Urothelium cell line (cell line): Measurements from ENCODE around the gene CNPY3.
"Not testable (repeated sequence)": the region's sequence is repeated elsewhere in the genome, so short reads cannot be mapped to it uniquely, and the experiment has no call there.

Experiments
- DNase-seq: peaks from one replicate; pipeline ENCODE4 v3.0.0; 2011; ENCODE audit warnings: low spot score, mixed read lengths
- FAIRE-seq: peaks from 2 replicates; lab custom pipeline; 2011; peaks lifted over from hg19 to GRCh38; lab: Jason Lieb, UNC

CNPY3 gene

DNA sequence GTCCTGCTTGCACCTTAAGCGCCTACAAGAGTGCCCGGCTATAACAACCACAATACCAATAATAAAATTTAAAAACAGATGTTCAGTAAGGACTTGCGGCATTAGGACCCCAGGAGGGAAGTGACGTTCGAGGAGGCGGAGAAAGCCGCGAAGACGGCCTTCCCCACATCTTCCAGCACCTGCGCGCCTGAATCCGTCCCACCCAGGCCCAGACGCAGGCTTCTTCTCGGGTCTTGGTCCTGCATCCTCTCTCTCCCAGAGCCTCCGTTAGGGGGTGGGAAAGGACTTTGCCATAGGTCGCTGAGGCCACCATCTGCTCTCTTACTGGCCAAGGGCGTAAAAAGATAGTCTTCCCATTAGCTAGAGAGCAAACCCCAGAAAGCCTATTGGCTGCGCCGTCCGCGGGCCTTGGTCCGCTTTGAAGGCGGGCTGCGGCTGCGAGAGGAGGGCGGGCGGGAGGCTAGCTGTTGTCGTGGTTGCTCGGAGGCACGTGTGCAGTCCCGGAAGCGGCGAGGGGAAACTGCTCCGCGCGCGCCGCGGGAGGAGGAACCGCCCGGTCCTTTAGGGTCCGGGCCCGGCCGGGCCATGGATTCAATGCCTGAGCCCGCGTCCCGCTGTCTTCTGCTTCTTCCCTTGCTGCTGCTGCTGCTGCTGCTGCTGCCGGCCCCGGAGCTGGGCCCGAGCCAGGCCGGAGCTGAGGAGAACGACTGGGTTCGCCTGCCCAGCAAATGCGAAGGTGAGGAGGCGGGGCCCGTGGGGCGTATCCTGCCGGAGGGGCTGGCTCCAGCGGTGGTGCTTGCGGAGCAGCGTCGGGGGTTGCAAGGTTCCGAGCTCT, at the start of gene CNPY3:
Gene CNPY3 (plus strand): TSS at position 495 of the 835 bp plus-strand sequence. CDS start 91 bp downstream, at position 586.
- peak; percentile 96 for DNase-seq
- no peak for FAIRE-seq

- DNase-seq, FAIRE-seq: not testable (repeated sequence)
These were observed 49.0 kb upstream of the CNPY3 start for GRCh38 chr6:42880240-42880817.

GRCh38 chr6:42880871-42881270, 48.4 kb upstream of the CNPY3 start:
- not testable (repeated sequence) for FAIRE-seq, DNase-seq

- DNase-seq, result no peak
- no peak for FAIRE-seq
These were observed 43.6 kb upstream of the CNPY3 start for GRCh38 chr6:42885702-42886101.

GRCh38 chr6:42888201-42888600, 41.1 kb upstream of the CNPY3 start:
- FAIRE-seq, DNase-seq: not testable (repeated sequence)

DNA sequence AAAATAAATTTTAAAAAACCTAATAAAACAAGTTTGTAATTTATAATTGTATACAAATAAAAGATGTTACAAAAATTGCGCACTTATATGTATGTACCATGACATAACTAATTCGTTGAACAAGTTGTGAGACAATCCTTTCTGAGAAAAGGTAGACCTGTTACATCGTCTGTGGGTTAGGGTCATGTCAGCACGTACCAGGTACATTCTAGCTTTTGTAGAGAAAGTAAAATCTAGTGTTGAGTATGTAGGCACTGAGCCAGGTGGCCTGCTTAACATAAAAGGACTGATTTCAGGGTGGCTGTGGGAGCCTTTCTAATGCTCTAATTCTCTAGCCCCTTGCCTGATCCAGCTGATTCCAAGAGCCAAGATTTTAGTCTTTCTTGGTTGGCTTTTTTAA, 39.5 kb upstream of the CNPY3 start:
- no peak for DNase-seq
- FAIRE-seq, result no peak

GRCh38 chr6:42890311-42891198, 38.7 kb upstream of the CNPY3 start:
- peak; percentile 95 for DNase-seq
- FAIRE-seq, result no peak

DNA sequence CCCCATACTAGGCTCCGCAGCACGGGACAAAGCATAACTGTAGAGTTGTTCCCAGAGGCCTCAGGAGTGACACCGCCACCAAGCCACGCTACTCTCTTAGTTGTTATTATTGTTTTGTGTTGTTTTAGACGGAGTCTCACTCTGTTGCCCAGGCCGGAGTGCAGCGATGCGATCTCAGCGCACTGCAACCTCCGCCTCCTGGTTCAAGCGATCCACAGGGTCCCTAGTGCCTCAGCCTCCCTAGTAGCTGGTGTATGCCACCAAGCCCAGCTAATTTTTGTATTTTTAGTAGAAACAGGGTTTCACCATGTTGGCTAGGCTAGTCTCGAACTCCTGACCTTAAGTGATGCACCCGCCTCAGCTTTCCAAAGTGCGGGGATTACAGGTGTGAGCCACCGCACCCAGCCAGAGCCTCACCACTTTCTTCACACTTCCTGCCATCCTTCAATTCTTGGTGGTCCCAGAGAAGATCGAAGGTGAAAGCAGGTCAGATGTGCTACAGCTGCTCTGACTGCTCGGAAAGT, 38.0 kb upstream of the CNPY3 start:
- FAIRE-seq, result no peak
- DNase-seq, result no peak

- not testable (repeated sequence) for DNase-seq, FAIRE-seq
These were observed 35.0 kb upstream of the CNPY3 start for GRCh38 chr6:42894041-42894828.

- FAIRE-seq (no peak), DNase-seq (no peak)
These were observed 33.0 kb upstream of the CNPY3 start for GRCh38 chr6:42896178-42896719.

DNA sequence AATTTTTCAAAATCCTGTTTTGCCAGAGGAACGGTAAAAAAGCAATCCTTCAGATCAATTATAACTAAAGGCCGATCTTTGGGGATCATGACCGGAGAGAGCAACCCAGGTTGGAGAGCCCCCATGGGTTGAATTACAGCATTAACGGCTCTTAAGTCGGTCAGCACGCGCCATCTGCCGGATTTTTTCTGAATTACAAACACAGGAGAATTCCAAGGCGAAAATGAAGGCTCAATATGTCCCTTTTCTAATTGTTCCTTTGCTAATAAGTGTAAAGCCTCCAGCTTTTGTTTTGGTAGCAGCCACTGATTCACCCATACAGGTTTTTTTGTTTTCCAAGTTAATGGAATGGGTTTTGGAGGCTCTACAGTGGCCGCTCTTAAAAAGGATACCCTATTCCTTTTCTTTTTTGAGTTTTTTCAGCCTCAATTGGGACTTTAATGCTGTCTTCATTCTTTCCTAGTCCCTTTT, 30.4 kb upstream of the CNPY3 start:
- DNase-seq (no peak), FAIRE-seq (no peak)

- FAIRE-seq (no peak), DNase-seq (no peak)
These were observed 29.4 kb upstream of the CNPY3 start for GRCh38 chr6:42899871-42900270.

DNA sequence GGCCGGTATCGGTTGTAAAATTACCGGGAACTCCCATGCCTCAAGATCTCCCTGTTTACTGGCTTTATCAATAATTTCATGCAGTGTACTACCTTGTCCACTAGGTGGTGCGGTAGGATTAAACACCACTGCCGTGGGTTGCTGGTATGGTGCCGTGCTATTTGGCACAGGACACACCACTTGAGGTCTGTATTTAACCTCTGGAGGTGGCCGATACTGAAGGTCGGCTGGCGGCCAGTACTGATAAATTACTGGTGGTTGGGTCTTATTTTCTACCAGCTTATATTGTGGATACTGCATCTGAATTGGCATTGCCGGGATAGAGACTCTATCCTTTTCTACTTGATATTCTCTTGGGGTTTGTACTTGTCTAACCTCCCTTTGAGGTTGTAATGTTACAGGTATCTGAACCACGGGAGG, 27.7 kb upstream of the CNPY3 start:
- DNase-seq (peak; percentile 72), FAIRE-seq (no peak)

DNA sequence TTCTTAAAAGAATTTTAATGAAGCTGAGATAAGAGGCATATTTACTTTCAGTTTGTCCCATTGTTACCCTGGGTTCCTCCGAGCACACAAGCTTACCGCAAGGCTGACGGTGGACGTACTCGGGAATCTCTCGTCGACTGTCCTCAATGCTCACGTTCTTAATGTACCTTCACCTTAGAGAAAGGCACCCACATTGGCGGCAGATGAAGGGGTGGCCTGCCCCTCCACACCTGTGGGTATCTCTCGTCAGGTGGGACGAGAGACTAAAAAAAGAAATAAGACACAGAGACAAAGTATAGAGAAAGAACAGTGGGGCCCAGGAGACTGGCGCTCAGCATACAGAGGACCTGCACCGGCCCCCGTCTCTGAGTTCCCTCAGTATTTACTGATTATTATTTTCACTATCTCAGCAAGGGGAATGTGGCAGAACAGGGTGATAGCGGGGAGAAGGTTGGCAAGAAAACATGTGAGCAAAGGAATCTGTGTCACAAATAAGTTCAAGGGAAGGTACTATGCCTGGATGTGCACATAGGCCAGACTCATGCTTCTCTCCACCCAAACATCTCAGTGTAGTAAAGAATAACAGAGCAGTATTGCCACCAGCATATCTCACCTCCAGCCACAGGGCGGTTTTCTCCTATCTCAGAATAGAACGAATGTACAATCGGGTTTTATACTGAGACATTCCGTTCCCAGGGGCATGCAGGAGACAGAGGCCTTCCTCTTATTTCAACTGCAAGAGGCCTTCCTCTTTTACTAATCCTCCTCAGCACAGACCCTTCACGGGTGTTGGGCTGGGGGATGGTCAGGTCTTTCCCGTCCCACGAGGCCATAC, 26.6 kb upstream of the CNPY3 start:
- DNase-seq, FAIRE-seq: not testable (repeated sequence)

DNA sequence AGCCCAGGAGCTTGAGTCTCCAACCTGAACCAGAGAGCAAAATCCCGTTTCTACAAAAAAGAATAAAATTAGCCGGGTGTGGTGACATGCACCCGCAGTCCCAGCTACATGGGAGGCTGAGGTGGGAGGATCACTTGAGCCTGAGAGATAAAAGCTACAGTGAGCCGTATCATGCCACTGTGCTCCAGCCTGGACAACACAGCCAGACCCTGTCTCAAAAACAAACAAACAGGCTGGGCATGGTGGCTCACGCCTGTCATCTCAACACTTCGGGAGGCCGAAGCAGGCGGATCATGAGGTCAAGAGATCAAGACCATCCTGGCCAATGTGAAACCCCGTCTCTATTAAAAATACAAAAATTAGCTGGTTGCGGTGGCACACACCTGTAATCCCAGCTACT, 24.8 kb upstream of the CNPY3 start:
- FAIRE-seq (no peak), DNase-seq (no peak)

DNA sequence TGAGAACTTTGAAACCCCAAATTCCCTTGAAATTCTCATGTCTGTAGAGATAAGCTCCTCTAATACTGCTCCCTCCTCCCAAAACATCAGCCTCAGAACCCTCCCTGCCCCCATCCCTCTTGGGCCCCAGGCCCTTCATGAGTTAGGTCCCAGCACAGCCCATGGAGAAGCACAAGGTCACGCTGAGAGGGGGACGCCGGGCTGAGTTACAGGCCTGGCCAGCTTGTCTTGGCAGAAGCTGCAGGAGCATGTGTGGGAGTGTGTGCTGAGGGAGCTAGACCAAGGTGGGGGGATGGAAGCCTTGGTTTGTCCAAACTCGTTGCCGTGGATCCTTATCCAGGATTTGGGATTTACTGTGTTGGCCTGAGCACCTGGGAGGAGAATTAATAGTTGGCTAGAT, 21.9 kb upstream of the CNPY3 start:
- FAIRE-seq, result no peak

DNA sequence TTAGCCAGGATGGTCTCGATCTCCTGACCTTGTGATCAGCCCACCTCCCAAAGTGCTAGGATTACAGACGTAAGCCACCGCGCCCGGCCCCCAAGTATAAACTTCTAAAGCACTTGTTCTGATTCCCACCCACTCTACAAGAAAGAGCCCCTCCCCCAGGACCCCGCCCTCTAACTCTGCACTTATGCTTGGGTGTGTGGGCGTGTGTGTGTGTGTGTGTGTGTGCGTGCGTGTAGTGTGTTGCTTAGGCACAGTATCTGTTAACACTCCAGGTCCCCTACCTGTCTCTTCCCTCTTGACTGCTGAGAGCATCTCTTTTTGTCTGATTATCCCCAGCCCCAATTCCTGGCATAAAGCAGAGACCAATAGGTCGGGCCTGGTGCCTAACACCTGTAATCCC, 19.4 kb upstream of the CNPY3 start:
- no peak for FAIRE-seq
- no peak for DNase-seq

More for the DNA sequence above, 21.9 kb upstream of the CNPY3 start:
- no peak for DNase-seq

GRCh38 chr6:42911171-42912021, 17.9 kb upstream of the CNPY3 start:
- no peak for DNase-seq
- FAIRE-seq, result no peak
